HG03469 (cell line): ENCODE data around the gene MCOLN2.
A peak's percentile ranks its signal among the peaks of the same experiment; 100 is the strongest.
"Not testable (repeated sequence)": the region's sequence is repeated elsewhere in the genome, so short reads cannot be mapped to it uniquely, and the experiment has no call there.

ENCODE experiments used
- ATAC-seq: cut with Tn5 transposase; IDR thresholded peaks from one replicate; pipeline ENCODE4 v1.9.1; 2021; ENCODE audit warnings: mild to moderate bottlenecking, moderate library complexity, moderate number of reproducible peaks; ENCODE audit not compliant: unreplicated experiment

The MCOLN2 gene

DNA sequence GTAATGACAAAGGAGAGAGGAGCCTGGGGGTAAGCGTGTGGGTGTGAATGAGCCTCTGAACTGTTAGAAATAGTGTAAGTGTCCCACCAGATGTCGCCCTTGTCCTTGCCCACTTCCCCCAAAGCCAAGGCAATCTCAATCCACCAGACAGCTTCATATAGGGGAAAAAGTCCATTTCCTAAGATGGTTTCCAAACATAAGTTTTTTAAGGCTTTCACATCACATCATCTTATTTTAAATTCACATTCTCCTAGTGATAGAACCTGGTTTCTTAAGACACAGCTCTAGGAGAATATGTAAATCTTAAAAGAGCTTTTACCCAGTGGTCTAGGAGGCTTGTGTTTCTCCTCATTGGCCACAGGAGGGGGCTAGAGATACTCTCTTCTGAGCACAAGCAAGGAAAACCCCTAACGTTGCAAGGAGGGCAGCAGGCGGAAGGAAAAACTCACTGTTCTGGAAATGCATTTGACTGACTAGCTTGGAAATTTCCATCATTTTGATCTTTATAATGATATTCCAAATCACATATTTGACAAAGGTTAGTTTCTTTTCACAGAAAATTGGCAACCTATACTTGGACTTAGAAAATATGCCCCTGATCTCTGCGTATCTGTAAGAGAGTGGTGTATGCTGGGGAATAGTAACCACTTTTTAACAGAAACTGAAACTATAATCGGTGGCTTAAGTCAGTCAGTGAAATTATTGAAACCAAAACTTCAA lies 52.0 kb downstream of the MCOLN2 start:
- ATAC-seq, result peak; percentile 64

DNA sequence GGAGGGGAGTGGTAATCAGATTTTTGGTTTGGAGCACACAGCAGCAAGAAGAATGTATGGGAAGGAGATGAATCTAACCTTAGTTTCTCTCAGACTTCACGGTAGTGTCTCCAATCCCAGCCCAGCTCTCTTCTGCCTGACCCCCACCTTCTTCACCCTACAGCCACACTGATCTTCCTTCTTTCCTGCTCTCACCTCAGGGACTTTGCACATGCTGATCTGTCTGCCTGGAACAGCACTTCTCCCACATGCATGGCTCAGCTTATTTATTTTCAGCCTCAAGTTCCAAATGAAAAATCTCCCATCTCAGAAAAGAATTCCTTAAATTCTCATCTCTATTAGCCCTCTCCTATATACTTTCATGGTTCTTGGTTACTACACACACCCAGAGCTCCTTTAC lies 55.1 kb downstream of the MCOLN2 start:
- ATAC-seq, result no peak

DNA sequence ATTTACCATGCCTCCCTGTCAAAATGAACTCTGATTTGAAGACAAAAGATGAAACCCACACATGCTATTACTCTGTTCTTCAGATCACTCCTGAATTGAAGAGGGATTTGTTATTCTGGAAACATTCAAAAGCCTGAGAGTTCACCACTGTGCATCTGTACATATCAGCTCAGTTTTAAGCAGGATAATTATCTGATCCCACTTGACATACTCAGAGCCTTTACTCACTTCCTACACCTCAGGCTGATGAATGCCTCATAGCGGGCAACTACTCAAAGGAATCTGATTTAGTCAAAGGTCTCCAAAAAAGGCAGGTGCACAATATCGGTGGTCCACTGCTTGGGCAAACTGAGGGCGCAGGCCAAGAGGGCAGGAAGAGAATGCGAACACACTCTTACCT lies 56.4 kb downstream of the MCOLN2 start:
- ATAC-seq, result no peak

DNA sequence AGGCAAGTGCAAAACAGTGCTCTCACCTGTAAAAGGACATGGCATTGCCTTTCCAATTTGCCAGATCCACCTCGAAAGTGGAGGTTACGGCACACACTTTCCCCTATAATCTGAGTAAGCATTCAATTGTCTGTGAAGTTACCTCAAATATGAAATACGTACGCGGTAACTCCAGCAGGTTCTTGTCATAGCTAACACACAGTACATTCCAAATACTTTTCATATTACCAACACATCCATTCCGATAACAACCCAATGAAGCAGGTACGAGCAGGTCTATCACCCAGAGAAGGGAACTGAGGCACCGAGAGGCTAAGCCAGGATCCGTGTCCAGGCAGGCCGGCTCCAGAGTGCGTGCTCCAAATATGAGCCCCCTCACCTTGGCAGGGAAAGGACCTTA lies 57.2 kb downstream of the MCOLN2 start:
- no peak for ATAC-seq

DNA sequence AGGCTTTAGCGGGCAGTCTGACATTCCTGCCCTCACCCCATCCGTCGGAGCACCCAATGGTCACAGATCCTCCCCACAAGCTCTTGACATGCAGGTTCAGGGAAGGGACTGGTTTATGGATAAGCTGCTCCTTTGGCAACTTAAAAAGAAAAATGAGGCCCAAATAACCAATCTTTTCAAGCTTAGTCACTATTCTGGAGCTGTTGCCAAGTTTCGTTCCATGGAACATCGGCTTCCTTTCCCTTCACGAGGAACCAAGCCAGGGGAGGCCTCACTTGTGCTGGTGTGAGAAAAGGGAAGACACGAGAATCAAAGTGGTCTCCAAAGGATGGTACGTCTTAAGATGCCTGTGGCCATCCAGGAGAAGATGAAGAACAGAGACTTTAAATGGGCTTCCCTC lies 57.8 kb downstream of the MCOLN2 start:
- no peak for ATAC-seq

DNA sequence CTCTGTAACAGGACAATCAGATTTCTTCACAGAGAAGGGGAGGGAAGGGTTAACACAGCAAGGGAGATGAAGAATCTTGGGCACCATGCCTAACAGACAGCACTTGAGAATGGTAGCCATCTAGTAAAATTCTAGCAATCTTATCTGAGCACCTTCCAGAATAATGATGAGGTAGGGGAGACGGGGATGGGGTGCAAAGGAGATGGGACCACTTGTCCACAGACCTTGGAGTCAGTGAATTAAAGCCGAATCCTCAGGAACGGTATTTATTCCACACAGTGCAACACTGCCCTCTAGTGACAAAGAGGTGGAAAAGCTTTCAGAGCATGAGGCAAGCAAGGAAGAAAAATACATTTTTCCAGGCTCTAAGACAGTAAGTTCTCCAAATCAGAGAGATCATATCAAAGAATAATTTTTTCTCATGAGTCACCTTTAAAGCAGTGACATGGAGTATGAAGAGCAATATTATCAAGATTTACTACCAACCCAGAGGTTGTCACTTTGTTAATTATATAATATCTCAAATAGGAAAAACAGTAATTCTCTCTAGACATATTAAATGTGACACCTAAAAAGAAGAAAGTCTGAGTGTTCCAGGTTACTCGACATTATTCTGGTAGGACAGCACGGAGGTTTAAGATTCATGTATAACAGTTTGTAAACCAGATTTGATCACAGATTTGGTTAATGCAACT lies 60.6 kb downstream of the MCOLN2 start:
- ATAC-seq, result no peak

DNA sequence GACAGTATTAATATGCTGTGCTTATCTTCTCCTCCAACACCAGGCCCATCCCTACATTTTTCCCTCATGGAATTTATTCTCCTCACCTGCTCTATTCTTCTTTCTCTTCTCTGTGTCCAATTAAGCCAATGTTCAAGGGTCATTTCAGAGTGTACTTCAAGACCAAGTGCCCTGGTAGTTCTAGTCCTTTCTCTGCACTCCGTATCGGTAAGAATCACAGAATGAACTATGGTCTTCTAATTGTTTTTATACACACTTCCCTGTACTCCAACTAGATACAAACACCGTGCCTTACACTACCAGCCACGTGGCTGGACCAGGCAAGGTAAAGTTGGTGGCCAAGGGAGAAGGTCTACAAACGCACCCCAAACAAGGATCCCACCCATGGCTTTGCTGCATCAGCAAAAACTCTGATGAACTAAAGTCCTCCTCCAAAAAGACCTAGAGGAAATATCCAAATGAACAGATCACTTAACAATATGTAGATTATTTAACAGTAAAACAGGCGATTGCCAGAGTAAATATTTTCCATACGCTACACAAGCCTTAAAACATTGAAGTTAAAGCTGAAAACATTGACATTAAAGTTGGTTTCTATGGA lies 63.8 kb downstream of the MCOLN2 start:
- no peak for ATAC-seq

DNA sequence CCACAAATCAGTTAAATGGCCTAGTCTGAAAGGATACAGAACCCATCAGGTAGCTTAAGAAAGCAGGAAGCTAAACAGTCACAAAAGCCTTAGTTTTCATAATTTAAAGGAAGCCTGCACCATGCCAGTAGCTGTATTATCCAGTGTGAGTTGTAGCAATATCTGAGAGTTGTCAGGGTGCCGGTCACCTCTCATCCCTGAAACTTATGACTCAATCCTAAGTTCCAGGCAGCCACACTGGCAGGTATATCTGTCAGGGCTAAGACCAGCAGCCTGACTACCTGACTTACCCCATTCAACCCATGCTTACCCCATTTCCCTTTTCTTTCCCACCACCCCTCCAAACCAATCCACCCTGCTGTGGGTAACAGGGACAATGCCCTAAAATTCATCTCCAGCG lies 66.1 kb downstream of the MCOLN2 start:
- no peak for ATAC-seq

DNA sequence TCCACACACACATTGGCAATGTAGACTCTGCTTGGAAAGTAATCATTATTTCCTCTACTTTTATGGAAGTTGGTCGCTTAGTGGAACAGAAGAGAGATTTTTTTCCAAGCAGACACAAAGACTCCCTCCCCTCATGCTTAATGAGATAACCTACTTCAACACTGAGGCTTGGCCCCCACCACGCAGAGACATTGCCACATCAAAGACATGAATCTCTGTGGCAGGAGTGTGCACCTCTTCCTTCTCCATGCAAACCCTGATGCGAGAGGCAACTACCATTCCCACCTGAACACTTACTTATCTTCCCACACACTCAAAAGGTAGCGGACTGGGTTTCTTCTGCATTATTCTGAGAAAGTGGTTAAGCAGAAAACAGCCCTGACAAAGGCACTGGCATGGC lies 66.6 kb downstream of the MCOLN2 start:
- no peak for ATAC-seq

DNA sequence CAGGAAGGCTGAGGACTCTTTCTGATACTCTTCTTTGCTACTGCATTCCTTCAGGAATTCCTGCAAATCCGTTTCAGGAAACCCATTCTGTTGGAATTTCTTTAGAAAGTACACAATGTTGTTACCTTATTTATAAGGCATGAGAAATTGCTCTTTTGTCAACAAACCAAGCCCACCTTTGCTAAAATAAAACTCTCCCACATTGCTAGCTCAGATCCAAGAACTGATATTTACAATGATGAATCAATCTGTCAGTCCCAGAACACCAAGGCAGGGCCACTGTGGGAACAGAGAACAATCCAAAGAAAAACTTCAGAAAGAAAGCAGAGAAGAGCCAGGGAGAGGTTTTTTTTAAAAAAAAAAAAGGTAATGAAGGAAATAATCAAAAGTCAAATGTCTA lies 67.3 kb downstream of the MCOLN2 start:
- ATAC-seq, result no peak

DNA sequence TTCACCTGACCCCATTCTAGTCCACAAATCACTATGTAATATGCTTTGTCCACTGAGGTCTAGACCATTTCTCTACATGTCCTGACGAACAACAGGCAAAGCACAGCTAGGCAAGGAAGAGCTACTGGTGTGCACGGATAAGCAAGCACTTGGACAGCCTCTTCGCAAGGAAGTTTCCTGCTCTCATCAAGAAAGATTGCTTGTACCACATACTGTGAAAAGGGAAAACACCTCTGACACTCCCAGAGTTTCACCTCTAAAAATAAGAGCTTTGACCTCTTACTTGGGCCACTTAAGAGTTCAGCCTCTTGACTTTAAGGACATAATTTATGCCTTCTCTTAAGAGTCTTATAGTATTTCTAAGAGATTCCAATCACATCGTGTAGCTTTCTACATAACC lies 67.9 kb downstream of the MCOLN2 start:
- no peak for ATAC-seq

DNA sequence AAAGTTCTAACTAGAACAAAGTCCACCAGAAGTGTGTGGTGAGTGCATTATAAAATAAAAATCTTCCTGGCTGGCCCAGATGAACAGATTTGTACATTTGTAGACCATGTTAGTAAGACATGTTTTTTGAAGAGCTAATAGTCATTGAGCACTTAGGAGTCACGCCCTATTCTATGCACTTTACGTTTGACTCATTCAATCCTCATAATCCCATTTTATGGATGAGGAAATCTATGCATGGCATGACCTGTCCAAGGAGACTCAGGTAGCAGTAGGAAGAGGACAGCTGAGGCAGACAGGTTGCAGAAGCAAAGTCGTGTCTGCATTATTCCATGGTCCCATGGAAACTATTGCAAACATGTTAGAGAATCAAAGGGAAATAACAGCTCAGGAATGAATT lies 73.6 kb downstream of the MCOLN2 start:
- ATAC-seq, result no peak

DNA sequence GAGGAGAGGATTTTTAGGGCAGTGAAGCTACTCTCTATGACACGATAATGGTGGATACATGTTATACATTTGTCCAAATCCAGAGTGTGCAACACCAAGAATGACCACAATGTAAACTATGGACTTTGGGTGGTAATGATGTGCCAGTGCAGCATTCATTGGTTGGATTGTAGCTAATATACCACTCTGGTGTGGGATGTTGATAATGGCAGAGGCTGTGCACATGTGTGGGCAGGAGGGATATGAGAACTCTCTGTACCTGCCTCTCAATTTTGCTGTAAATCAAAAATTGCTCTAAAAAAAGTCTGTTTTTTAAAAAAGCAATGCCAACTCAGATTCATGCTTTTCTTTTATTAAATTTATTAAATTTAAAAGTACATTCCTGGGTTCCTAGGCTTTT lies 76.8 kb downstream of the MCOLN2 start:
- no peak for ATAC-seq

DNA sequence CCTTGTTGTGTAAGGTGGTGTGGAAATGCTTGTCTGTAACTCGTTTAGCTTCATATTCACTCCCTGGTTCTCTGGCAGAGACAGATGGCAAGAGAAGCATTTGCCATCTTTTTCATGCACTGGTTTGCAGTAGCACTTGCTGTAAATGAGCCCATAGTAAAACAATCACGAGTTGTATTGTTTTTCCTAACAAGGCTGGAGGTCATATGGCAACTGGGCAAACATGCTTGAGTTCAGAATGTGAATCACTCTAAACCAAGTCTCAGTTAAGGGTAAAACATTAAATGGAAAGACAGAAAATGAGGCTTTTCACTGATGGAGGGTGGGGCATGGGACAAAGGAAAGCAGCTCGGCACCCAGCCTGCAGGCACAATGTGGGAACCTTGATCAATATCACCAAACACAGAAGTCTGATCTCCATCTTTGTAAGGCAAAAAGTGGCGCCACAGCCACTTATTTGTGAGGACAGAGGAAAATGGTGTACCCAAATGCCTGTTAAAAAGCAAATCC lies 77.4 kb downstream of the MCOLN2 start:
- no peak for ATAC-seq

DNA sequence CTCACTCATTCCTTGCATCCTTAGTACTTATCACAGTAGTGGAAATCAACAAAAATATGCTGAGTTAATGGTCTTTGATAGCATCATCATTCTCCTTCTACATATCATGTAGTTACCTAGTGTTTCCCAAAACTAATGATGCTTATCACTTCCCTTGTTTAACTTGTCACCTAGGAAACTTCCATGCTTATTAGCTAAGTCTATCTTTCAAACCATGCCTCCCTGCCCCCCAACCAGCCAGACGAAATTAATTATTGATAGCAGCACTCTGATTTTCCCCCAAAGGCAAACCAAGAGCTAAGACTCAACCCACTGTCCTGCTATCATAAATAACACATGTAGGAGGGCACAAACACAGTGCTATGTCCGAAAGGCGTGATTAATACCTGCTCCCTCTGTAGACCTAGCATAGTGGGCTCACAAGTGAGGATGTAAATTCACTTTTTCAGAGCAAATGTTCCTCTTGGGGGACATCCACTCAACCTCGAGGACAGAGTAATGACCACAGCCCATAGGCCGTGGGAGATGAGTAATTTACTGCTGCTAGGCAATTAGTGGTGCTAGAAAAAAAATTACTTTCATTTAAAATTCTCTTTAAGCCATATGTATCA lies 78.1 kb downstream of the MCOLN2 start:
- ATAC-seq, result no peak

DNA sequence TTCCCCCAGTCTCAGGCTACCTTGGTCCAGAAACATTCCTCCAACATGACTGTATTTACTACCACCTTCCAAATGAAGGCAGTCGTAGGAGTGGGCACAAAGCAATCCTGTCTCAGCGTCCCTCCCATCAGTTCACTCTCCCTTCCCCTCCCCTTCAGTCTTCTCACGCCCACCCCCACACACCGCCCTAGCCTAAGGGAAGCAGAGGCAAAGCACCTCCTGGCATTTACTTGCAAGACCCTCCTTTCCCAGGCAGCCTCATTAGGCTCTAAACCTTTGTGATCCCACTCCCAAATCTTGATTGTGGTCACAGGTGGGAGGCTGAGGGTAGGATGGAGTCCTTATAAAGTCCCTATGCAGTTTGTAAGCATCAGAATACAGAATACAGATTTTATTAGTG lies 80.0 kb downstream of the MCOLN2 start:
- ATAC-seq, result no peak

DNA sequence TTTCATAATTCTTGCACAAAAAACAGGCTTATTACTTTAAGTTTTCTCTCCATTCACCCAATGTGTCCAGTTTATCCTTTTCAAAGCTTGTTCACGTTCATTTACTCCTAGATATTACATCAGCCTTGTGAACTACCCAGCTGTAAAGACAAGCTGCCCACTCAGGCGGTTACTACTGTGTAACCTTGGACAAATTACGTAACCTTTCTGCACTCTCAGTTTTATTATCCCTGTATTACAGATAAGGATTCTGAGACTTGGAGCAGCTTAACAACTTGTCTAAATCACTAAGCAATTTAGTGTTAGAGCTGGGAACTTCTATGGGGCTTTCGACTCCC lies 83.4 kb downstream of the MCOLN2 start:
- ATAC-seq, result no peak

DNA sequence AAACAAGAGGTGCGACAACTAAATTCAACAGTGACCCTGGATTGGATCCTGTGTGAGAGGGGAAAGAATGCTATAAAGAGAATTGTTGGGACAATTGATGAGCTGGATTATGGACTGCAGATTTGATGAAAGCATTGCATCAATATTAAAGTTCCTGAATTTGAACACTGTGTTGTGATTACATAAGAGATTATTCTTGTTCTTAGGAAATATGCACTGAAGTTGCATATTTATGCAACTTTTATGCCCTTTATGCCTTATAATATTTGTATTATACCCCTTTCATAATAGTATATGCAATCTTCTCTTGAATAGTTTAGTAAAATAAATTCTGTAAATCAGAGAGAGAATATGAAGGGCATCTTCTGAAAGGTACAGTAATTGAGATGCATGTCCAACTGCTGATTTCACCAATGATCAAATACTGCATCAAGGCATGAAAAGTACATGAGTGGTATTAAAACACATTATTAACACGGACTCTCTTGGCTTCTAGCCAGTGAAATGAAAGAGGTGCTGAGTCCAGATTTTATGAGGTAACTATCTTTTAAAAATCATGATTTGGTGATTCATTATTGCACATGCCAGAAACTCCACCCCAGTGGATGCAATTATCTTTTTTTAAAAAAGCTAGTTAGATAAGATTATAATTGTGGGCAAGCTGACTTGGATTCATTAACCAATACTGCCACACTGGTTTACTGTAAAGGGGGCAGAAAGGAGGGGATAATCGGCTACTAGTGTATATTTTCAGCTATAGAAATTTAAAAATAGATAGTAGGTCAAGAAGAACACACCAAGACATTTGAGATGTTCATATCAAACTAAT lies 84.0 kb downstream of the MCOLN2 start:
- no peak for ATAC-seq

DNA sequence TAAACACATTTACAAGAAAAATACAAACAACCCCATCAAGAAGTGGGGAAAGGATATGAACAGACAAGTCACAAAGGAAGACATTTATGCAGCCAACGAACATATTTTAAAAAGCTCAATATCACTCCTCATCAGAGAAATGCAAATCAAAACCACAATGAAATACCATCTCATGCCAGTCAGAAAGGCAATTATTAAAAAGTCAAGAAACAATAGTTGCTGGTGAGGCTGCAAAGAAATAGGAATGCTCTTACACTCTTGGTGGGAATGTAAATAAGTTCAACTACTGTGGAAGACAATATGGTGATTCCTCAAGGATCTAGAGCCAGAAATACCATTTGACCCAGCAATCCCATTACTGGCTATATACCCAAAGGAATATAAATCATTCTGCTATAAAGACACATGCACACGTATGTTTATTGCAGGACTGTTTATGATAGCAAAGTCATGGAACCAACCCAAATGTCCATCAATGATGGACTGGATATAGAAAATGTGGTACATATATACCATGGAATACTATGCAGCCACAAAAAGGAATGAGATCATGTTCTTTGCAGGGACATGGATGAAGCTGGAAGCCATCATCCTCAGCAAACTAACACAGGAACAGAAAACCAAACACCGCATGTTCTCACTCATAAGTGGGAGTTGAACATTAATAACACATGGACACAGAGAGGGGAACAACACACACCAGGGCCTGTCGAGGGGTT lies 88.0 kb downstream of the MCOLN2 start:
- not testable (repeated sequence) for ATAC-seq

DNA sequence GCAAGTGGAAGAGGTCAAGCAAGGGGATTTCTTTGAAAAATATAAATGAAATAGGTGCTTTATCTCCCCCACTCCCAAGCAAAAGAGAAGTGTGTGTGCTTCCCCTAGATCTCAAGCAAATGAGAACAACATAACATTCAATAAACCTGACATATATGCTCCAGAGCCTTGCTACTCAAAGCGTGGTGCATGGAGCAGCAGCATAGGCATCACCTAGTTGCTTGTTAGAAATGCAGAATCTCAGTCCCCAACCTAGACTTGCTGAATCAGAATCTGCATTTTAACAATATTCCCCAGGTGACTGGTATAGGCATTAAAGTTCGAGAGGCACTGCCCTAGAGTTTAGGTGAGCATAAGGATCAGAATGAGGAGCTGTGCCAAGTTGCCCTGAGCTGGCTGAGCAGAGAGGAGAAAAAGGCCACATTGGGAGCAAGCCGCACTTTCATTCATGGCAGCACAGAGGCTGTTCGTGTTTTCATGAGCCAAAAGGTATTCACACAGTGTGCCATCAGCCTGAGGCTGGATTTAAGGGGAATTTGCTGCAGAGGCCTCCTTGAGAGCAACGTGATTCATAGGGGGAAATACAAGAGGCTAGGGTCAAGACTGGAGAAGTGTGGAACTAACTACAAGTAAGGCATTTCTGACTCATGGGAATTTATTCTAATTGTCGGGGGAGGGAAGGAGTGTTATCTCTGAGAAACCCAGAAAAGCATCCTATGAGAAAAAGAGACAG lies 89.7 kb downstream of the MCOLN2 start:
- ATAC-seq, result no peak
